SW 1271 (cell line): Measurements from ENCODE around the gene MRPL52.
"Not testable (repeated sequence)": the region's sequence is repeated elsewhere in the genome, so short reads cannot be mapped to it uniquely, and the experiment has no call there.

Experiments used
- DNase-seq, 2 experiments: peaks; one replicate each; lab custom pipeline; 2025; lab: John Stamatoyannopoulos, UW

Gene MRPL52

DNA sequence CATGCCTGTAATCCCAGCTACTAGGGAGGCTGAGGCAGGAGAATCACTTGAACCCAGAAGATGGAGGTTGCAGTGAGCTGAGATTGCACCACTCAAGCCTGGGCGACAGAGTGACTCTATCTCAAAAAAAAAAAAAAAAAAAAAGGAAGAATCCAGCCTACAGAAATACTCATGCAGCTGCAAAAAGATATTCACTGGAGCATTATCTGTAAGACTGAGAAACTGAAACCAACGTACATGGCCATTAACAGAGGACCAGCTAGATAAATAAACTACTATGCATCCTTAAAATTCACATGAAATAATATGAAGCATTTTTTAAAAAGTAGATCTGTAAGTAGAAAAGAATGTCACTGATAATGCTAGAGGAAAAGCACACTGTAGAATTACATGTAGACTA, 18.0 kb upstream of the MRPL52 start:
- DNase-seq: no peak

DNA sequence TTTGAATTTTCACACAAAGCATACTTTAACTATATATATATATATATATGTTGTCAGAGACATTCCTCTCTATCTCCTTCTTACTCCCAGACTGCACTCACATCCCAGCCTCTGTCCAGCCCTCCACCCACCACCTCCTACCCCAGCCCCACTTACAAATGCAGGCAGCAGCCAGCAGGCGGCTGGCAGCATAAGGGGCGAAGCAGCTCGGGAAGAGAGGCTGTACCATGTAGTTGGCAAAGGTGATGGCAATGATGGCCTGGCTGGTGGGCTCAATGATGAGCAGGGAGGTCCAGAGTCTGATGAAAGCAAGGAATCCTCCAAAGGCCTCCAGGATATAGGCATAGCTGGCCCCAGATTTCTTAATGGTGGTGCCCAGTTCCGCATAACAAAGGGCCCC, 16.9 kb upstream of the MRPL52 start:
- DNase-seq: no peak

DNA sequence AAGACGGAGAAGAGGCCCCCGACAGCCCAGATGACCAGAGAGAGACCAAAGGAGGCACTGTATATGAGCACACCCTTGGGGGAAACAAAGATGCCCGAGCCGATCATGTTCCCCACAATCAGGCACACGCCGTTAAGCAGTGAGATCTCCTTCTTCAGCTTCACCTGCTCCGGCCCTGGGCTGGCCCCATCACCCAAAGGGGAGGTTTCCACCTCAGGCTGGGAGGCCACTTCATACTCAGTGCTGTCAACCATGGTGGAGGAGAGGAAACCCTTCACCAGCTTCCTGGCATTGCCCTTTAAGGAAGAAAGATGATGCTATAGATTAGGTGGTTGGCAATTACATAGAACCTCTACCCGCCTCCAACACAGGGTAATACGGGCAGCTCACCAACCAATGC, 16.5 kb upstream of the MRPL52 start:
- DNase-seq: no peak

DNA sequence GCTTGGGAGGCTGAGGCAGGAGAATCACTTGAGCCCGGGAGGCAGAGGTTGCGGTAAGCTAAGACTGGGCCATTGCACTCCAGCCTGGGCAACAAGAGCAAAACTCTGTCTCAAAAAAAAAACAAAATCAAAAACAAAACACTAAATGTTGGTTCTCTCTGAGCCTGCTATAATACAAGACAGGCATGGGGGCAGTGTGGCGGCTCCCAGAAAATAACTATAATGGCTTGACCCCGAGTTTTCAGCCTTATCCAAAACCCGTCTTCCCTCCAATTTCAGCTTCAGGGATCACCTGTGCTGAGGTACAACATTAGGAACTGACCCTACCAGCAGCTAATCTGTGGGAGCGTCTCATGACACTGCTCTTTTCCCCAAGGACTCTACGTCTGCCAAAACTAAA, 15.3 kb upstream of the MRPL52 start:
- DNase-seq: no peak

DNA sequence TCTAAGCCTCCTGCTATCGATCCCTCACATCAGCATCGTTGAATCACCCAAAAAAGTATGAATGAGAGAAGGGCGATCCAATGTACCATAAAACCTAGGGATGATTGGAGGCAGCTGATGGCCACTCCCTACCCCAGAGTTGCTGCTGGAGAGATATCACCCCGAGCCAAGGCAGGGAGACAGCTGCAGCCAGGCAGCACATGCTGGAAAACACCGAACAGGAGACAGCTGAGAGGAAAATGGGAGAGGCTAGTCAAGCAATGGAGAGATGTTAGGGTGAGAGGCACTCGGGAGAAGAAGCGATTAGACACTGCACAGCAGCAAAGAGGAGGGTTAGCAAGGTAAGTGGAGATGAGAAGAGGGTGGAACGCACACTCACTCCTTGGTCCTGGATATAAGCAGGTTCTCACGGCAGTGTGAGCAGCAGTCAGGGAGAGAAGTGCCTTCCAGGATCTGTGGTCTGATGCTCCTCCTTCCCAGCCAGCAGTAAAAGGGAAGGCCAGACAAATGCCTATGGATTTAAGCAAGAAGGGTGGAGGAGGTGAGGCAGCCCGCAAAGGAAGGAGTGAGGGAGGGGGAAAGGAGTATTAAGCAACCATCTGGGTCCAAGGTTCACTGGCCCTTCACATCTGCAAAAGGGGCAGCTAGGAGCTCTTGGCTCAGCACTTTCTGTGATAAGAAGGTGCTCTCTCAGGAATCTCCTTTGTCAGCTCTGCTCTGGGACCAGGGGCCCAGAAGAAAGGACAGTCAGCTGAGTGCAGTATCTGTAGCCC, 14.6 kb upstream of the MRPL52 start, which contains the start of gene SLC7A7:
Gene SLC7A7 (minus strand): TSS at position 495 of the 773 bp plus-strand sequence. CDS start 2,037 bp downstream, outside the sequence.
- DNase-seq: no peak

DNA sequence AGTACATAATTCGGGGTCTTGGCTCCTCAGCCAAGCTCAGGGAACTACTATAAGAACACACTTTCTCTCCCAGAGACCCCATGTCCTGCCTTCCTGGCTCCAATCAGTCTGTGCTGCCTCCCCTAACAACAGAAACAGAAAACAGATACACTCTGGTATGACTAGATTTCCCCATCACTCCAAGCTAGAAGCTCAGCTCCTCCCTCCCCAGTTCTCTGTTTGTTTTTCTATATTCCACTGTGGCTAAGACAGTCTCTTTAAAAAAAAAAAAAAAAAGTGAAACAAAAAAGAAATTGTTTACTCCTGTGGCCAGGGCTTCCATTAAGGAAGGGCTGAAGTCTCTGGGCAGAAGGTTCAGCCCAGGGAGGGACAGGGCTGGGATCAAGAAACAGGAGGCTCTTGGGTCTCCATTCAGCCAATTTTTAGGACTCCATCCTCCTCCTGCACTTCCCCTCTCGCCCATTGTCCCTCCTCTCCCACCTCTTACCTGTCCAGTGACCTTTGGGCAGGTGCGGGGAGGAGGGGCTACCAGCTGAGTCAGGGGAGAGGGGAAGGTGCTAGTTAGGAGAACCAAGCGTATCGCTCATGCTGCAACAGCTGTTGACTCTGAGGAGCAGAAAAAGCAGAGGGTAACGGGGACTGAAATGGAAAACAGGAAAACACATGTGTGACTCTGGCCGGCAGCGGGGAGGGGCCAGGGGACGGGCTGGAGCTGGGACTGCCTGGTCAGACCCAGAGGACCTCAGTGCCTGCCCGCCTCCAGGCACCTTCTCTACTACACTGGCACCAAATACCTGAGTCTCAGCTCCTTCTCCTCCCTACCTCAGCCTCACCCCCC, 10.3 kb upstream of the MRPL52 start:
- DNase-seq: peak in 1 of 2 experiments; percentile 29

DNA sequence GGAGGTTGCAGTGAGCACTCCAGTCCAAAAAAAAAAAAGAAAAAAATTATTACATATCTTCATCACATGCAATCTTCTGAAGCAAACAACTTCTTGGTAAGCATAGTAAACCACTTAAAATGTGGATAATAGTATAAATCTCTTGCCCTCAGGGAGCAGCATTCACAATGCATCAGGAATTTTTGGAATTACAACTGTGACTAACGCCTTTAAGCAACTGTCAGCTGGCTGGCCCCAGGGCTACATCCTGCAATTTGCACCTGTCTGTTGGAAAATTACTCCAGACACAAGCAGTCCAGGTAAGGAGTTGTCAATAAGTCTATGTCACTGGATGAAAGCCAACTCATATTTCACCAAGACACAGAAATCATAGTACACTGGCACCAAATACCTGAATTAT, 9.0 kb upstream of the MRPL52 start:
- peak in 1 of 2 experiments; percentile 21 for DNase-seq

DNA sequence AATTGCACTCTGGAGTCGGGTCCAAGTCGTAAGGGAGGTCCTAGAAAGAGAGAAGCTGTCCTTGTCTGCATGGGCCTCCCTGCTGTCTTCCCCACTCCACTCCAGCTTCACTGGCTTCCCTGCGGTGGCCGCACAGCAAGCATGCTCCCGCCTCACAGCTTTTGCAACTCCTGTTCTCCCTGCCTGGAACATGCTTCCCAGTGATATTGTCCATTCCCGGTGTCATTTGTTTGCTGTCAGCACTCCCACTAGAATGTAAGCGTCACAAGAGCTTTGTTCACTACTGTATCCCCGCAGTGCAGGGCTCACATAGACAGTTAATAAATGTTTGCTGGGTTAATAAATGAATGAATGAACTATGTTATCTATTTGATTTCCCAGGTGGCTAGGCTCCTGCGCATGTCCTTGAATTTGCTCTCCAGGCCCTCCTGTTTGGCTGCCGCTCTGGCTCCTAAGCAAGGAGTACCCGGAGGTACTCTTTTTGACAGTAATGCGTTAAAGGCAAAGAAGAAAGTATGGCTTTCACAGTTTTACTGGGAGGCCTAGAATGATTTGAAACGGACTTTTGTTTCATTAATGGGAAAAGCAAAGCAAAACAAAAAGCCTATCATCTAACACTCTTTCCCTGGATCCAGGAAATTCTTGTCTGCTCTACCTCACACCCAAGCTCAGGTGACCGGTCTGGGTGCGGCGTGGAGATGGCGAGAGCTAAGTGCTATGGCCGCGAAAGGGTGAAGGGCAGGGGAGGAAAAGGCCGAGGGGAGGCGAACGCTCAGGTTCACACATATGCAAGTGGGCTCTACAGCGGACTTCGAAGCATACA, 8.3 kb upstream of the MRPL52 start:
- no peak for DNase-seq

DNA sequence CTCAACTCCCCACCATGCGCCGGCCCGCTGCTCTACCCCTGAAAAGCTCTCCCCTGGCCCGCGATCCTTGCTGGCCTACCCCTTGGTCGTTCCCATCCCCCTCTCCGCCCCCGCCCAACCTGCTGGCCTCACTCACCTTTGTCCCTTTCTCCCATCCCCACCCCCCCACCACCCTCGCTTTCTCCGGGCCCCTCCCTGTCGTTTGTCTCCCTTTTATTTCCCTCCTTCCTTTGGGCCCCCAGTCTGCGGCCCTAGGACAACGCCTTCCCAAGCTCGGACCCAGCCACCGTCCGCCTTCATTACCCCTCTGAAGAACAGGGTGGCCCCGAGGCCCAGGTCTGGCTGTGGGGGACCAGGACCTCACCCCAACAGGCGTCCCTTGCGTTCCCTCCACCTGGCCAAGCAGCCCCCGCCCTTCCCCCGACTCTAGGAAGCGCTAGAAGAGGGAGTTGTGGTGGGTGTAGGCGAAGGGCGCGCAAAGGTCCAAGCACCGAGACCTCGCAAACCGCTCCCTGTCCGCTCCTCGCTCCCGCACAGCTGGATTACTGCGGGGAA, 7.6 kb upstream of the MRPL52 start:
- no peak for DNase-seq

DNA sequence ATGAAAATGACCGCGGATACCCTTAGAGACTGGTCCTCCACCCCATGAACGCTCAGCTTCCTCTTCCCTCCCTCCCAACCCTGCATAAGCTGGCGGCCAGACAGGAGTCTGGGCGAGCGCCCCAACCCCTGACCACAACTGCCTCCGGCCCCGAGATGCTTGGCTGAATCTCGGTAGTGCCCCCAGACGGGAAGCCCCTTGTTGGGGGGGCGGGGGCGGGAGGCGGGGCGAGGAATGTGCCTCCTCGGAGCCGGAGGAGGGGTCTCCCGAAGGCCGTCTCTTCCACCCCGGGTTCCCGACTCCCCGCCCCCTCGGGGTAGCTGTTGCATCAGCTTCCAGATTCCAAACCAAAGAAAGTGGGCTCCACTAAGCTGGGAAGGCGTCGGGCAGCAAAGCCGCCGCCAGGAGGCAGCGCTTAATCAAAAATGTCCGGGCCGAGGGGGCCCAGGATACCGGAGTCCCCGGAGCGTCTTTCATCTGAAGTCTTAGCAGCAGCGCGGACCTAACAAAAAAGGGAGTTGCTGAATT, 7.1 kb upstream of the MRPL52 start:
- DNase-seq: no peak

DNA sequence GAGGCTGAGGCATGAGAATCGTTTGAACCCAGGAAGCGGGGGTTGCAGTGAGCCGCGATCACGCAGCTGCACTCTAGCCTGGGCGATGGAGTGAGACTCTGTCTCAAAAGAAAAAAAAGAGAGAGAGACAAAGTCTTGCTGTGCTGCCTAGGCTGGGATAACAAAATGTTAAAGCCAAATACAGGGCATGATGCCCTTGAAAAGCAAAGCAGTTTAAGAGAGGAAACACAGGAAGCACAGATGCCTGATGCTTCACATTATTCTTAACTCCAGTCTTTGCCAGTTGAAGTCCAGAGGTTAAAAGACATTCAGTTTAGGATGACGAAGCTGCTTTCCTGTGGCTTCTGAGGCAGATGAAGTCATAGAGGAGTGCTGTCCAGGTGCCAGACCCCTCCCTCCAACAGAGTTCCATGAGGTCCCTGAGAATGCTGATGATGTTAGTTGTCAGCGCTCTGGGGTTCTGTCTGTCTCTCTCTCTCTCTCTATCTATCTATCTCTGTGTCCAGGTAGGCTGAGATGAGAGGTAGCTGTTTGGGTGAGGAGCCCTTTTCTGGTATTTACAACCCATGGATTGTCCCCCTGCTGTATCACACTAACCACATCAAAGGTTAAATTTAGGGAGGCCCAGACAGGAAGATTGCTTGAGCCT, 4.9 kb upstream of the MRPL52 start:
- peak in 1 of 2 experiments; percentile 51 for DNase-seq

DNA sequence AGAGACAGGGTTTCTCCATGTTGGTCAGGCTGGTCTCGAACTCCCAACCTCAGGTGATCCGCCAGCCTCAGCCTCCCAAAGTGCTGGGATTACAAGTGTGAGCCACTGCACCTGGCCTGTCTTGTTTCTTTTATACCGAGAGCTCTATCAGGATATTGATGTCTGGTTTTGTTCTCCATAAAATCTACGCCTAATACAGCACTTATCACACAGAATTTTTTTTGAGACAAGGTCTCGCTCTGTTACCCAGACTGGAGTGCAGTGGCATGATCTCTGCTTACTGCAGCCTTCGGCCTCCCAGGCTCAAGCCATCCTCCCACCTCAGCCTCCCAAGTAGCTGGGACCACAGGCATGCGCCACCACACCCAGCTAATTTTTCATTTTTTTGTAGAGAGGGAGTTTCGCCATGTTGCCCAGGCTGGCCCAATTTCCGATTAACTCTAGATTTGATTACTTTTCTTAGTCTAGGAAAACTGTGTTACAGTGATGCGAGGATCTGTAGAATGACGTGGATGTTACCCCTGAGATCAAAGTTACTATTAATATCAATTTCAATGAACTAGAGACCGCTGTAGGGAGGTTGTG, 519 bp upstream of the MRPL52 start:
- DNase-seq: not testable (repeated sequence)

DNA sequence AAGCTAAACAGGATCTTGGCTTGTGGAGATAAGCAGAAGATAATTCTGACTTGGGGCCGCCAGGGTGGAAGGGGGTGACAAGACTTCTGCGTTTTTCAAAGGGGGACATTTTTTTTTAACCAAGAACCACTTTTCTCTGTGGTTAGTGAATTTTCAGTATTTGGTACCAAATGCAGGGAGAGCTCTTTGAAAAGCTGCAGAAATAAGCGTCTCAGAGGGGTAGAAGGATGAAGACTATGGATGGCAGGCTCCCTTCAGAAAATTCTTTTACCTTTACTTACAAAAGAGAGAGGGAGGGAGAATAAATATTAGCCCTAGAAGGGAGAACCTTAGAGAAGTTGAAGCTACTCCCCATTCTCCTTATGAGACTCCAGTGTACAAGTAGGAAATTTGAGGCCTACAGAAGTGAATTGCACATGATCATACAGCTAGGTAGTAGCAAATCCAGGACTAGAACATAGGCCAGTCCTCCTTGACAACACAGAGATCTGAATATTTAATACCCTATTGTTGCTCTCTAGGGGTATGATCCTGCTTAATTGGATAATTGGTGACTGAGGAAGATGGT, 840 bp downstream of the MRPL52 start:
- no peak for DNase-seq

DNA sequence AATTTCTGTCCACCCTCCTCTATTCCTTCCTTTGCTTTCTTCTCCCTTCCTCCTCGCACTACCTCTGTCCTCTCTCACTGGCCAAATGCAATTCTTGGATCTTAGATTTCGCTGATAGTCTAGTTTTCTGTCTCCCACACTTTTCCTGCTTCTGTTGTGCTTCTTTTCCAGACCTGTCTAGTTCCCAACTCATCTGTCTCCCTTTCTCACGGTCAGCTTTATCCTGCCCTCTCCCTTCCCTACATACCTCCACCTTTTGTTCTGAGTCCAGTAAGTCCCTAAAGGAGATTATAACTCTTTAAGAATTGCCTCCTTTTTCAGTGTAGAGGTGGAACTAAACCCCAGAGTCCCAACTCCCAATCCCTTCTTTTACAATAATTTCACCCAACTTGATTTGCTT, 5.8 kb downstream of the MRPL52 start:
- no peak for DNase-seq

DNA sequence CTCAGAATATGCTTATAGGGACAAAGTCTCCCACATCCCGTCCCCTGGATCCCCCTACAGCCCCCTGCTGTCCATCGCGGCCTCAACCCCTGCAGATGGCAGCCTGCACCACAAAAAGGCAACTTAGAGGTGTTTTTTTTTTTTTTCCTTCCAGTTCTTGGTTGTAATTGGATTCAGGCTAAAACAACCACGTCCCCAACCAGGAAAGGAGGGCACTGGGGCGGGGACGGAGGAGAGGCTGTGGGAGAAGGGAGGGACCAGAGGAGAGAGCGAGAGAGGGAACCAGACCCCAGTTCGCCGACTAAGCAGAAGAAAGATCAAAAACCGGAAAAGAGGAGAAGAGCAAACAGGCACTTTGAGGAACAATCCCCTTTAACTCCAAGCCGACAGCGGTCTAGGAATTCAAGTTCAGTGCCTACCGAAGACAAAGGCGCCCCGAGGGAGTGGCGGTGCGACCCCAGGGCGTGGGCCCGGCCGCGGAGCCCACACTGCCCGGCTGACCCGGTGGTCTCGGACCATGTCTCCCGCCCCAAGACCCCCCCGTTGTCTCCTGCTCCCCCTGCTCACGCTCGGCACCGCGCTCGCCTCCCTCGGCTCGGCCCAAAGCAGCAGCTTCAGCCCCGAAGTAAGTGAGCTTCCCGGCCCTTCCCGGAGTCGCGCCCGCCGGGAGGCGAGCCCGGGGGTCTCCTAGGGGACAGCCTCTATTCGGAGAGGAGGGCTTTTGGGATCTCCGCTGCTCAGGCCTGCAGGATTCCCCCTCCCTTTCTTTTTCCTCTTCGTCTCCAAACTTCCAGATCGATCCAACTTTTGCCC, 6.8 kb downstream of the MRPL52 start, which contains the start of gene MMP14:
Gene MMP14 (plus strand): TSS at position 285 of the 813 bp plus-strand sequence. CDS start 233 bp downstream, at position 518.
- peak in 1 of 2 experiments; percentile 50 for DNase-seq

DNA sequence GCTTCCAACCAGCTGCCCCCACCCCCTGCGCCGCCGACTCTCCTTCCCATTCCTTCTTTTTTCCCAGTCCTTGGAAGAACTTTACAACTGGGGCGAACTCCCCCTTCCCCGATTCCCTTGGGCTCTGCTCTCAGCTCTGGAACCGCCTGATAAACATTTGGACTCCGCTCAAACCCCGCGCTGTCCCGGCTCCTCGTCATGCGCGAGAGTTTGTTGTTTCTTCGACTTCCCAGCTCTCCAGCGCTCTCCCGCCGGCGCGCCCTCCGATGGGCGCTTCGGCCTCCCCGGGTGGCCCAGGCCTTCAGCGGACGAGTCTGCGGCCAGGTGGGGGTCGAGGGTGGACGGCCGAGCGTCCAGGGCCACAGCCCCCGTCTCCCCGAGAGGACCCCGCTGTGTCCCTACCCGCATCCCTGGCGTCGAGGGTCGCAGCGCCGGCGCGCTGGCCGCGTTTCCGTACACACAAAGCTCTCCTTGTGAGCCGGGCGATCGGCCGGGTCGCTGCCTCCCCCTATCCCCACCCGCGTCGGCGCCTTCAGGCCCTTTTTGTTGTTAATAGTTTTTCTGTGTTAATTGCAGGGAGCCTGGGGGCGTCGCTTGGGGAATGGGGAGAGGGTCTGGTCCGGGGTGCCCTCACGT, 7.5 kb downstream of the MRPL52 start:
- no peak for DNase-seq

DNA sequence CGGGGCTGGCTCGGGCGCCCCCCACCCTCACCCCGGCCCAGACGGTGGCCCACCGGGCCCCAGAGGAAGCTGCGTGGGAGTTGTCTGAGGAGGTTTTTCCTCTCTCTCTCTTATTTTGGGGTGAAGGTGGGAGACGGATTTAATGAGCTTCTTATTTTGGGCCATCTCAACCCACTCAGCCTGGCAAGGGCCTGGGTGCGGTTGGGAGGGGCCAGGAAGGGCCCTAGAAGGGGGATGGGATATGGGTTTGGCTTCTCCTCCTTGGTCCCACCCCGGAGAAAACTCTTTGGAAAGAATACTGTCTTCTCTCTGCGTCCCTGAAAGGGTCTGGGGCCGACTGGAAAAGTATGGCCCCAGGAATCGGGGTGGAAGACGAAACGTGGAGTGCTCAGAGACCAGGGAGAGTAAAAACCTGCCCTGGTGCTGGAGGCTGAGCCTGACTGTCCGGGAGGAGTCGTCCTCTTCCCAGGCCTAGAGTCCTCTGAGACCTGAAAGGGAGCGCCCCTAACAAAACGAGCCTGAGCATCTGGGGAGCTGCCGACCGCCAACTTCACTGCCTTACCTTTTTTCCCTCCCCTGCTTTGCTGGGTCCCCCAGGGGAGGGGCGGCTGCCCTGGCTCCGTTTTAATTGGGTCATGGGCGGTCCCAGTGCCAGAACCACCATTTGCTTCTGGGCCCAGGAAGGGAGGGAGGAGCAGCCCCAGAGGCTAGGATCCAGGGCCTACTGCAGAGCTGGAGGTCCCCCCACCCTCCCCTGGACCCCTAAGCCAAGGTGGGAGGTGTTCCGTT, 8.3 kb downstream of the MRPL52 start:
- DNase-seq: no peak

DNA sequence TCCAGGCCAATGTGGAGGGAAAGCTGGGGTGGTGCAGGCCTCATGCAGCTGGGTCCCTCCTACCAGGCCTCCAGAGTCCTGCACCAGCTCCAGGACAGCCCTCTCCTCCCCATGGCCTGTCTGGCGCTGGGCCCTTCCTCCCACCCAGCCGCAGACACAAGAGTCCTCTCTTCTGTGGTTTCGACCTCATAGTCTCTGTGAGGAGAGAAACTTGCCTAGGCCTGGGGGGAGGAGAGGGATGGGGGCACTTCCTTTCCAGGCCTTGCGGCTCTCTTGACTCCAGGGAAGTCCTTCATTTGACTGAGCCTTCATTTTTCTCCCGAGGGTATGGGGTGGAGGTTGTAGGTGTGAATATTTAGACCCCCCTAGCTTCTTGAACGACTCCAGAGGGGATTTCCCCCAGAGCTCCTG, 8.9 kb downstream of the MRPL52 start:
- DNase-seq: no peak
